ACC112 (cell line): Measurements from ENCODE around the gene FASN.

ENCODE experiments used
- H2AFZ ChIP-seq: fragments of 200-600 bp; sonication (generic); one replicate; pipeline ENCODE4 v1.6.0; 2017; ENCODE audit warnings: antibody characterized with exemption, low read length; ENCODE audit not compliant: unreplicated experiment
- H3K27ac ChIP-seq: fragments of 200-600 bp; sonication (generic); 2 replicates; pipeline ENCODE4 v1.5.1; 2014; ENCODE audit warnings: low read depth, mild to moderate bottlenecking, antibody characterized with exemption, low read length, moderate library complexity
- H3K27me3 ChIP-seq: fragments of 200-600 bp; sonication (generic); 2 replicates; pipeline ENCODE4 v1.6.1; 2014; ENCODE audit warnings: mild to moderate bottlenecking, antibody characterized with exemption, low read length, moderate library complexity, mixed read lengths; ENCODE audit not compliant: insufficient read depth
- H3K36me3 ChIP-seq: fragments of 200-600 bp; sonication (generic); 2 replicates; pipeline ENCODE4 v1.6.1; 2016; ENCODE audit warnings: mild to moderate bottlenecking, antibody characterized with exemption, low read length, moderate library complexity, mixed read lengths; ENCODE audit not compliant: insufficient read depth
- H3K4me1 ChIP-seq: fragments of 200-600 bp; sonication (generic); one replicate; pipeline ENCODE4 v1.6.1; 2016; ENCODE audit warnings: low read length, mixed read lengths; ENCODE audit not compliant: insufficient read depth, unreplicated experiment, control insufficient read depth
- H3K4me3 ChIP-seq: fragments of 200-600 bp; sonication (generic); 2 replicates; pipeline ENCODE4 v1.5.1; 2014; ENCODE audit warnings: mild to moderate bottlenecking, low read depth, low read length
- H3K79me2 ChIP-seq: fragments of 200-600 bp; sonication (generic); one replicate; pipeline ENCODE4 v1.6.0; 2016; ENCODE audit warnings: low read length; ENCODE audit not compliant: control insufficient read depth, unreplicated experiment, insufficient read depth

The FASN gene

DNA sequence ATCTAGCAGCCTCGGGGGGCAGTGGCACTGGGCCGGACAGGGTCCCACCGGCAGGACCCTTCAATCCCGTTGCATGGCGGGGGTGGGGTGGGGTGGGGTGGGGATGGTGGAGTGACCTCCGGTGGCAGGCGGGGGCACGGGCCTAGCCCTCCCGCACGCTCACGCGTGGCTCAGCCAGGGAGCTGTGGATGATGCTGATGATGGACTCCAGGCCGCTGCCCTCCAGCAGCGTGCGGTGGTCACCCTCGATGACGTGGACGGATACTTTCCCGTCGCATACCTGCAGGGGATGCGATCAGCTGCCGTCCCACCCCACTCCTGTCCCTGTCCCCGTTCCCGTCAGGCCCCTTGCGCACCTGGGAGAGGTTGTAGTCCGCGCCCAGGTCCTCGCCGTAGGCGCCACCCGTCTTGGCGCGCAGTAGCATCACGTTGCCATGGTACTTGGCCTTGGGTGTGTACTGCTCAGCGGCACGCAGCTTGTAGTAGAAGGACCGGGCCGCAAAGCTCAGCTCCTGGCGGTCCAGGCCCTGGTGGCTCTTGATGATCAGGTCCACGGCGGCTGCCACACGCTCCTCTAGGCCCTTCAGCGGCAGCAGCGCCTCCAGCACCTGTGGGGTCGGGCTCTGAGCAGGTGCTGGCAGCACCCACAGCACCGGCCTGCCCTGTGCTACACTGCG is 18.9 kb downstream of the FASN start:
- H3K36me3 ChIP-seq: peaks cover 18% of the 10 kb centered on the region; the same call in 1 of the 2 replicates
- no peak overlapping the region for H3K27ac ChIP-seq
- no peaks in the 10 kb centered on the region for H3K79me2 ChIP-seq
- H3K4me1 ChIP-seq: no peaks in the 10 kb centered on the region
- H2AFZ ChIP-seq: no peak overlapping the region
- H3K27me3 ChIP-seq: no peaks in the 10 kb centered on the region
- H3K4me3 ChIP-seq: no peak overlapping the region

DNA sequence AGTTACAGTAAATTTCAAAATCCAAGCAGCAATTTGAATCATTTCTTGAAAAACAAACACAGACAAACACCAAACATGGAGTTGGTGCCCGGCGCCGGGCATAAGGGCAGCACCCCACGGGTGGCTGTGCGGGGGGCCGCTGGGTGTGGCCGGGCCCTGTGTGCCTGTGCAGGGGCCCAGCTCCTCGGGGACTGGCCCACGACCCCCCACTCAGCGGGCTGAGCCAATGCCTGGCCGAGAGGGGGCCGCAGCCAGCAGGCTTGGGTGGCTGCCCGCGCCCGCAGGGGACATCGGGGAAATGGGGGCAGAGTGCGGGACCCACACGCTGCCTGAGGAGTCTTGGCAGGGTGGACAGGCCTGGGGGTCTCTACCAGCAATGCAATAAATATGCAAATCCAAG is 19.6 kb downstream of the FASN start:
- Histone ChIP-seq H3K79me2 (no peaks in the 10 kb centered on the region), H3K4me1 (no peaks in the 10 kb centered on the region), H3K4me3 (no peak overlapping the region), H3K27ac (no peak overlapping the region), H3K36me3 (peaks cover 14% of the 10 kb centered on the region; the same call in 1 of the 2 replicates), H3K27me3 (no peaks in the 10 kb centered on the region), H2AFZ (no peak overlapping the region)

DNA sequence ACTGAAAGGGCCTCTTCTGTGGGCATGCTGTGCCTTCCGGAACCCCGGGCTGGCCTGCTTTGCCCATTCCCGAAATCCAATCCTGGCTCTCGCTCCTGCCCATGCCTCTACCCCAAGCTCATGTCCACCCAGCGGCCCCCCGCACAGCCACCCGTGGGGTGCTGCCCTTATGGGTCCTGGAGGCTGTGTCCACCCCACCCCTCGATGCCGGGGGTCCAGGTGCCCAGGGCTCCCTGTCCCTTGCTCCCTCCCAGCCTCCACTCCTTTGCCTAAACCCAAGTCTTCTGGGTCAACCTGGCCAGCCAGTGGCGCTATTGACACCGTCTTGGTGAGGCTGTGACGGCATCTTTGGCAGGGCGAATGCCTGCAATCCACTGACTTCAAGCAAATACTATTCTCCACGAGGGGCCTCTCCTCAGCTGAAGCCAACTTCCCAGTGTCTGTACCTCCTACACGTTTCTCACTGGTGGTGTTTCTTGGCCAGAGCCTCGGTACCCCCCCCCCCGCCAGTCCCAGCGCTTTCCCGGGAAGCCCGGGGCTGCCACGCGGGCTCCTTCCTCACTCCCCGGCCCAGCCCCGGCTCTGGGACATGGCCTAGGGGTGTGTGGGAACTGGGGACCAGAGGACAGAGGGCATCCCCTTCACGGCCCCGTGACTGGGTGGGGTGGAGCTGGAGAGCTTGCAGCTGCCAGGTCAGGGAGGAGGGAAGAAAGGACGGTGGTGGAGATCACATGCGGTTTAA is 20.2 kb downstream of the FASN start:
- Histone ChIP-seq H3K4me3 (no peak overlapping the region), H3K4me1 (no peaks in the 10 kb centered on the region), H3K36me3 (peaks cover 10% of the 10 kb centered on the region; the same call in 1 of the 2 replicates), H3K27ac (no peak overlapping the region), H2AFZ (no peak overlapping the region), H3K27me3 (no peaks in the 10 kb centered on the region), H3K79me2 (no peaks in the 10 kb centered on the region)

DNA sequence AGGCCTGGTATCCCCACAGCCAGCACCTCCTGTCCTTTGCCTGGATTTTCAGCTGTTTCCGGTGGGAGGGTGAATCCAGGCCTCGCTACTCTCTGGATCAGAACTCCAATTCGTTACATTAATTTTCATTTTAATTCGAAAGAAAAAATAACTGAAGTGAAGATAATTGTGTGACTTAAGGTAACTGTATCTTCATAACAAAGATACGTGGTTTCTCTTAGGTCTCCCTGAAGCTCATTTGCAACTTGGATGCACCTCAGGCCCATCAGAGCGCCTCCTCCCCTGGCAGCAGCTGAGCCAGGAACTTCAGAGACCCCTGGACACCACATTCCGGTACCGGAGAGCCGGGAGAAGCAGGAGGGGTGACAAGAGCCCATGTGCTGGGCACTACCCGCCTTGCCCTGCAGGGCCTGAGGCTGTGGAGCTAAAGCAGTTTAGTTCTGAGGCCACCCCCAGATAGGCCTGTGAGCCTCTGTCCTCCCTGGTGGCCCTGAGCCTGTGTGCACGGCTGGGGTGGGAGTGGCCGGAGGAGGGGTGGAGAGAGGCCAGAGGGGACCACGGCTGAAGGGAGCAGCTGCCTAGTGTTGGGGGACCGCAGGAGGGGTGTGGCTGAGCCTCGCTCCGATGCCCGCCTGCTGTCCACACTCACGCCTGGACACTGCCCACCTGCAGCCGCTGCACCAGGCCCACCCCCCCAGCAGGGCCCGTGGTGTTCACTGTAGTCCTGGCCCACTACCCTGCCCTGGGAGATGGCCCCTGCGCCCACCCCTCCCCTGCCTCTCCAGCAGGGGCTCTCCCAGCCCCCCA is 21.0 kb downstream of the FASN start:
- no peak overlapping the region for H2AFZ ChIP-seq
- no peaks in the 10 kb centered on the region for H3K79me2 ChIP-seq
- H3K27me3 ChIP-seq: no peaks in the 10 kb centered on the region
- H3K27ac ChIP-seq: no peak overlapping the region
- H3K4me1 ChIP-seq: no peaks in the 10 kb centered on the region
- H3K36me3 ChIP-seq: peaks cover 10% of the 10 kb centered on the region; the same call in 1 of the 2 replicates
- no peak overlapping the region for H3K4me3 ChIP-seq

DNA sequence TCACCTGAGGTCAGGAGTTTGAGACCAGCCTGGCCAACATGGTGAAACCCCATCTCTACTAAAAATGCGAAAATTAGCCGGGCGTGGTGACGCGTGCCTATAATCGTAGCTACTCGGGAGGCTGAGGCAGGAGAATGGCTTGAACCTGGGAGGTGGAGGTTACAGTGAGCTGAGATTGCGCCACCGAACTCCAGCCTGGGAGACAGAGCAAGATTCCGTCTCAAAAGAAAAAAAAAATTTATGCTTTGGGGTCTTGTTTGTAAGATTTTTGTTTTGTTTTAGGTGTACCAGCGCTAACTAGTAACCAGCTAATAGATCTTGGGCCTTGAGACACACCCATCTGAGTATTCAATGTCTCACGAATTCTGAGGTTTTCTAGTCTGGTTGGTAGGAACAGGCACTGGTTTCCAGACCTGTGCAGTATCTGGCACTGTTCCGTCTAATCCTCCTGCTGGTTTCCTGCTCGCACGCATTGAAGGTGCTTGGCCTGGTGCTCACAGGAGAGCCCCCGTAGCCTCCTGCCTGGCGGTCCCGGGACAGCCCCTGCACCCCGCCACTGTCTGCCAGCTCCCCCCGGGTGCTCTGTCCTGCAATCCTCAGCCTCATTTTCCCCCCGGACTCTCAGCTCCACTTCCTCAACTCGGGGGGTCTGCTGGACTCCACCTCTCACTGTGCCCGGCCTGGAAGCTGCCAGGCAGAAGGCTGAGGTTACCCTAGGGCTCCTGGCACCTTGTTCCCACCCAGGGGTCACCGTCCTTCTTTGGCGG is 21.8 kb downstream of the FASN start:
- Histone ChIP-seq H3K36me3 (peaks cover 10% of the 10 kb centered on the region; the same call in 1 of the 2 replicates), H3K4me3 (no peak overlapping the region), H2AFZ (no peak overlapping the region), H3K79me2 (no peaks in the 10 kb centered on the region), H3K27ac (no peak overlapping the region), H3K27me3 (no peaks in the 10 kb centered on the region), H3K4me1 (no peaks in the 10 kb centered on the region)

DNA sequence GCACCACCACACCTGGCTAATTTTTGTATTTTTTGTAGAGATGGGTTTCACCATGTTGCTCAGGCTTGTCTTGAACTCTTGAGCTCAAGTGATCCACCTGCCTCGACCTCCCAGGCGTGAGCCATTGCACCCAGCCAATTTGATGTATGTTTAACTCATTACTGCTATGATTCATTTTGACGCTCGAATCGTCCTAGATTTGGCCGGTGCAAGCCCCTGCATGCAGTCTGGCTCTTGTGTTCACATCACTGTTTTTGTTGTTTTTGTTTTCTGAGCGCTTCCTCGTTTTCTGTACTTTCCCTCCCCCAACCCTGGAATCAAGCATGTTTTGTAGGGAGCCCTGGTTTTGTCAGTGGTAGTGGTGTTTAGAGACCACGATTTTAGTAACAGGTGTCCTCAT is 24.6 kb downstream of the FASN start:
- H2AFZ ChIP-seq: no peak overlapping the region
- no peaks in the 10 kb centered on the region for H3K4me1 ChIP-seq
- no peaks in the 10 kb centered on the region for H3K27me3 ChIP-seq
- H3K36me3 ChIP-seq: no peaks in the 10 kb centered on the region
- no peak overlapping the region for H3K4me3 ChIP-seq
- no peak overlapping the region for H3K27ac ChIP-seq
- H3K79me2 ChIP-seq: no peaks in the 10 kb centered on the region

DNA sequence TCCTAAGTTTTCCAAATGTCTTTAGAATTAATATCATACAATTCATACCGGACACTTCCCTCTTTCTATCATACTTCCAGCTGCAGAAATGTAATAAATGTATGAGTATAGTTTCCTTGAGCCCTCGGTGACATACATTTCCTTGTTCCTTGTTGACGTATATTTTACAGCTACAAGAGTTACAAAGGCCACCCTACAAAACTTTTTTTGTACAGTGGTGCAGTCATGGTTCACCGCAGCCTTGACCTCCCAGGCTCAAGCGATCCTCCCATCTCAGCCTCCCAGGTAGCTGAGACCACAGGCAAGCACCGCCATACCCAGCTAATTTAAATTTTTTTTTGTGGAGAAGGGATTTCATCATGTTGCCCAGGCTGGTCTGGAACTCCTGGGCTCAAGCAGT is 25.2 kb downstream of the FASN start:
- Histone ChIP-seq H3K36me3 (no peaks in the 10 kb centered on the region), H3K4me3 (no peak overlapping the region), H3K27ac (no peak overlapping the region), H3K27me3 (no peaks in the 10 kb centered on the region), H3K4me1 (no peaks in the 10 kb centered on the region), H2AFZ (no peak overlapping the region), H3K79me2 (no peaks in the 10 kb centered on the region)

DNA sequence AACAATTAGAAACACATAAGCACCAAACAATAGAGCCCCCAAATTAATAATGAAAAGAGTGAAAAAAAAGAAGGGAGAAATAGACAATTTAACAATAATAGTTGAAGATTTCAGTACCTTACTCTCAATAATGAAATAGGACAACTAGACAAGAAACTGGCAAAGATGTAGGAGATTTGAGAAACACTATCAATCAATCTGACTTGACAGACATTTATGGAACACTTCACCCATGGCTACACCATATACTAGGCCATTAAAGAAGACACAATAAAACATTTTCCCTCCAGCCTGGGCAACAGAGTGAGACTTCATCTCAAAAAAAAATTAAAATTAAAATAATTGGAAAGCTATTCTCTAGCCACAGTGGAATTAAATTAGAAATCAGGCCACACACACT is 27.4 kb downstream of the FASN start:
- no peaks in the 10 kb centered on the region for H3K36me3 ChIP-seq
- no peak overlapping the region for H3K27ac ChIP-seq
- H3K4me1 ChIP-seq: peaks cover 5% of the 10 kb centered on the region
- no peak overlapping the region for H3K4me3 ChIP-seq
- H3K79me2 ChIP-seq: peaks cover 6% of the 10 kb centered on the region
- no peaks in the 10 kb centered on the region for H3K27me3 ChIP-seq
- no peak overlapping the region for H2AFZ ChIP-seq

DNA sequence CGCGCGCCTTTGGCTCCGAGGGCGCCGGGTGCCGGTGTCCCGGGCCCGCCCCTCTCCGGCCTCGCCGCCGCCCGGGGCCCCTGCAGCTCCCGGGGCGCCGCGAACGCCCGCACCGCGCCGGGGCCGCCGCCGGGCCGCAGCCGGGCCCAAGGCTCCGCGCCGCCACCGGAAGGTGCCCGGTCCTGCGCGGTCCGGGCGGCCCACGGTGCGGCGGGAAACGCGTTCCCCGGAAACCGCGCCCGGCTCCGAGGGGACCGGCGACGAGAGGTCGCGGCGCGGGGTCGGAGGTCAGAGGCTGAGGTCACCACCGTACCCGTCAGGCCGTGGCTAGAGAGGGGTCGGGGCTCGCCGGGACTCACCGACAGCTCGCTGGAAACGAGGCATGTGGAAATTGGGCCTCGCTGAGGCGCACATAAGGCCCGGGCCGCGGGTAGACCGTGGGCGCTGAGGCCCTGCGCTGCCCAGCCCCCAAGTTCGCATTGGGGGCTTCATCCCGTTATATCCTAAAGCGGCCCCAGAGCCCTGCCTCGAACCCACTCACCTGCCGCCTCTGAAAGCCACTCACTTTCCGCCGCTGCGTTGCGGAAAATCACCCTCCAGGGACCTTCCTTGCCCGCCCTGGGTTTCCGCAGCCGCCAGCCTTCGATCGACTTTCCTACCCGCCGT is 32.3 kb downstream of the FASN start, which contains the start of gene DUS1L:
TSS of gene DUS1L (minus strand) at position 167 of the 666 bp plus-strand sequence. CDS start 745 bp downstream, outside the sequence.
- H3K27me3 ChIP-seq: no peaks in the 10 kb centered on the region
- peaks cover 22% of the 10 kb centered on the region for H3K79me2 ChIP-seq
- H3K27ac ChIP-seq: no peak within 1 kb of the TSS
- peaks cover 11% of the 10 kb centered on the region for H3K4me1 ChIP-seq
- no peaks in the 10 kb centered on the region for H3K36me3 ChIP-seq
- H3K4me3 ChIP-seq: peak within 1 kb of the TSS; percentile 95
- H2AFZ ChIP-seq: peak within 1 kb of the TSS; percentile 93
